B cell (primary cell): ENCODE measurements around the gene TOP1. TPM values are rescaled to one million over a fixed set of nuclear protein-coding genes. Genes with fewer than 3 reads are reported as not detected.

ENCODE experiments used
- ATAC-seq: fragments of 200-7000 bp; cut with Tn5 transposase; one replicate; pipeline ENCODE4 v1.10.0; 2021; ENCODE audit warnings: low read depth, mild to moderate bottlenecking, moderate number of reproducible peaks, moderate library complexity
- CTCF ChIA-PET: fragments of 350-600 bp; sonication (Branson Sonifier 250); formaldehyde crosslinking; loops from one replicate; lab custom pipeline; 2021; ENCODE audit warnings: antibody characterized with exemption, inconsistent platforms; lab: Charles Lee
- POLR2A ChIA-PET: fragments of 350-600 bp; sonication (Branson Sonifier 250); formaldehyde crosslinking; loops from one replicate; lab custom pipeline; 2021; ENCODE audit warnings: antibody characterized with exemption; lab: Charles Lee
- DNase-seq: peaks from one replicate; pipeline ENCODE4 v3.0.0; 2013
- H2AFZ ChIP-seq: 2 replicates; pipeline ENCODE4 v1.6.1; 2012; ENCODE audit warnings: mild to moderate bottlenecking, low read depth, low read length; ENCODE audit not compliant: insufficient read depth, poor library complexity, severe bottlenecking
- H3K27ac ChIP-seq, 2 donors: 1 replicate in 1 of 2; 2 replicates in 1 of 2; pipeline ENCODE4 v1.5.1; 2012 to 2013; ENCODE audit warnings: low read length in 2 of 2, mild to moderate bottlenecking in 2 of 2, moderate library complexity in 1 of 2
- H3K27me3 ChIP-seq, 4 experiments: fragments of 200-600 bp in 1 of 4; sonication (generic) in 1 of 4; replicated peaks in 1 of 4; 1 replicate in 2 of 4; 2 replicates in 2 of 4; pipeline versions ENCODE4 v1.6.1 to v1.7.0; 2013 to 2016; ENCODE audit warnings: low read length in 3 of 4, mild to moderate bottlenecking in 2 of 4, mixed read lengths in 1 of 4, moderate library complexity in 1 of 4; ENCODE audit not compliant: insufficient read depth in 4 of 4, control insufficient read depth in 3 of 4; ENCODE audit errors: control extremely low read depth in 1 of 4
- H3K36me3 ChIP-seq, 2 experiments: replicated peaks in 1 of 2; 1 replicate in 1 of 2; 2 replicates in 1 of 2; pipeline versions ENCODE4 v1.6.1 to v1.7.1; 2013; ENCODE audit warnings: low read length in 1 of 2; ENCODE audit not compliant: insufficient read depth in 2 of 2, control insufficient read depth in 1 of 2; ENCODE audit errors: control extremely low read depth in 1 of 2, extremely low read depth in 1 of 2
- H3K4me1 ChIP-seq, 2 donors: fragments of 200-600 bp in 1 of 2; sonication (generic) in 1 of 2; 1 replicate in 1 of 2; 2 replicates in 1 of 2; pipeline versions ENCODE4 v1.5.1 to v1.6.1; 2013 to 2017; ENCODE audit warnings: low read length in 2 of 2; ENCODE audit not compliant: control insufficient read depth in 2 of 2, insufficient read depth in 2 of 2
- H3K4me2 ChIP-seq: replicated peaks from 2 replicates; pipeline ENCODE3; 2012; ENCODE audit warnings: mild to moderate bottlenecking, low read depth, low read length; ENCODE audit not compliant: poor library complexity, severe bottlenecking
- H3K4me3 ChIP-seq, 5 experiments: fragments of 200-600 bp in 1 of 5; sonication (generic) in 1 of 5; 1 replicate in 3 of 5; 2 replicates in 2 of 5; pipeline versions ENCODE4 v1.5.1 to v1.7.0; 2011 to 2016; ENCODE audit warnings: low read length in 4 of 5, mild to moderate bottlenecking in 4 of 5, low read depth in 2 of 5, control low read depth in 1 of 5, moderate library complexity in 1 of 5; ENCODE audit not compliant: insufficient read depth in 1 of 5; ENCODE audit errors: control extremely low read depth in 1 of 5, extremely low read depth in 1 of 5
- H3K79me2 ChIP-seq: fragments of 200-600 bp; sonication (generic); one replicate; pipeline ENCODE4 v1.6.0; 2016; ENCODE audit warnings: low read length; ENCODE audit not compliant: control insufficient read depth, insufficient read depth
- H3K9ac ChIP-seq: fragments of 200-600 bp; sonication (generic); 2 replicates; pipeline ENCODE4 v1.6.1; 2017; ENCODE audit warnings: mild to moderate bottlenecking, low read length, moderate library complexity
- H3K9me3 ChIP-seq, 3 donors: one replicate each; pipeline versions ENCODE4 v1.6.1 to v1.7.1; 2013; ENCODE audit warnings: low read length in 2 of 3; ENCODE audit not compliant: control insufficient read depth in 2 of 3, insufficient read depth in 1 of 3; ENCODE audit errors: control extremely low read depth in 1 of 3
- H4K20me1 ChIP-seq: 2 replicates; pipeline ENCODE4 v1.6.0; 2012; ENCODE audit warnings: mild to moderate bottlenecking, low read length; ENCODE audit not compliant: insufficient read depth, control insufficient read depth, poor library complexity, severe bottlenecking
- H3K27ac Mint-ChIP-seq: one replicate; pipeline ENCODE4 v1.8.0; 2021; ENCODE audit warnings: mixed read lengths
- H3K27me3 Mint-ChIP-seq: one replicate; pipeline ENCODE4 v1.8.0; 2021; ENCODE audit warnings: mixed read lengths
- H3K4me1 Mint-ChIP-seq: one replicate; pipeline ENCODE4 v1.8.0; 2021; ENCODE audit warnings: mixed read lengths
- H3K4me3 Mint-ChIP-seq: one replicate; pipeline ENCODE4 v1.8.0; 2021; ENCODE audit warnings: mixed read lengths
- H3K9me3 Mint-ChIP-seq: one replicate; pipeline ENCODE4 v1.8.0; 2022; ENCODE audit warnings: mixed read lengths; ENCODE audit not compliant: insufficient read depth
- CTCF ChIP-seq: fragments of 200-600 bp; IDR thresholded peaks from one replicate; pipeline ENCODE4 v1.8.0; 2022; ENCODE audit warnings: antibody characterized with exemption, mild to moderate bottlenecking
- EZH2 ChIP-seq: IDR thresholded peaks from 2 replicates; pipeline ENCODE4 v1.6.1; 2012; ENCODE audit warnings: borderline replicate concordance, low read depth, mild to moderate bottlenecking, moderate library complexity, low read length; ENCODE audit not compliant: insufficient read depth, poor library complexity, severe bottlenecking
- WGBS: methylation state at CpG from one replicate; pipeline ENCODE4 v1.1.5; 2013; ENCODE audit warnings: missing lambda C conversion rate; ENCODE audit not compliant: insufficient coverage; 5-methylcytosine and 5-hydroxymethylcytosine counted together
- intact Hi-C: fragments of 100-400 bp; cut with micrococcal nuclease; formaldehyde crosslinking; loops from one replicate; pipeline ENCODE4 v1.10.0; 2022
- polyA plus RNA-seq: library from polyadenylated mRNA; depleted of rRNA; stranded (reverse); fragments of >200 nt; gene quantifications from 2 replicates; pipeline ENCODE4 v1.2.3, GENCODE V29; 2012
- total RNA-seq, 2 donors: library from RNA; stranded (reverse); fragments of 120-200 nt in 1 of 2; gene quantifications; 1 replicate in 1 of 2; 2 replicates in 1 of 2; pipeline versions ENCODE4 v1.2.3 to v1.2.4, GENCODE V29; 2013 to 2022

TOP1 gene
- total and polyA plus RNA-seq, 2 donors (not counting 1 experiment from before 2014, with no cell fraction given): 5.4 to 44.9 TPM

GRCh38 chr20:41031243-41031619, 2.6 kb downstream of the TOP1 start:
- Histone ChIP-seq H3K36me3 (peaks cover 0 to 3% of the 10 kb centered on the region in 2 experiments), H4K20me1 (peaks cover 66% of the 10 kb centered on the region), H2AFZ (no peak overlapping the region), H3K27me3 (no peaks in the 10 kb centered on the region), H3K4me2 (peak overlapping the region; percentile 89), H3K27ac (no peak overlapping the region), H3K79me2 (peaks cover 76% of the 10 kb centered on the region), H3K4me1 (peaks cover 40 to 42% of the 10 kb centered on the region in 2 donors), H3K4me3 (no peak overlapping the region), H3K9me3 (peaks cover 0 to 3% (median 0%) of the 10 kb centered on the region in 3 donors), H3K9ac (peak overlapping the region; percentile 13)
- TF ChIP-seq CTCF: no peak
- no peak for TF ChIP-seq EZH2
- intact Hi-C loops: no loop called here
- H3K27ac Mint-ChIP-seq: no peak overlapping the region
- WGBS: no CpG with 5 or more reads among the region's 2 CpGs
- peak overlapping the region; percentile 93 for H3K4me3 Mint-ChIP-seq
- POLR2A ChIA-PET: interaction anchor here (0.7 to 1.0 kb wide), 2 partner anchors 33 to 587 kb away, joined by 3 read pairs; partner anchors contain the start of gene CHD6
- CTCF ChIA-PET: interaction anchor here (1.2 to 2.2 kb wide), 7 partner anchors 13 to 103 kb away, joined by 4 to 20 read pairs (median 4); no protein-coding TSS in a partner anchor
- DNase-seq: no peak
- H3K27me3 Mint-ChIP-seq: no peaks in the 10 kb centered on the region
- H3K4me1 Mint-ChIP-seq: peaks cover 77% of the 10 kb centered on the region
- H3K9me3 Mint-ChIP-seq: no peaks in the 10 kb centered on the region
- no peak for ATAC-seq

GRCh38 chr20:41032271-41032670, 3.6 kb downstream of the TOP1 start:
- peaks cover 40 to 42% of the 10 kb centered on the region in 2 donors for H3K4me1 ChIP-seq

More at GRCh38 chr20:41032271-41032670, 3.6 kb downstream of the TOP1 start:
- H3K27me3 ChIP-seq: no peaks in the 10 kb centered on the region
- ChIA-PET CTCF (interaction anchor here (0.6 to 2.2 kb wide), 7 partner anchors 12 to 88 kb away, joined by 3 to 20 read pairs (median 4); no protein-coding TSS in a partner anchor), POLR2A (interaction anchor here (0.6 kb wide), 1 partner anchor 41 kb away, joined by 3 read pairs; no protein-coding TSS in a partner anchor)
- peak overlapping the region; percentile 26 for H3K4me3 Mint-ChIP-seq
- H2AFZ ChIP-seq: no peak overlapping the region
- H3K27ac Mint-ChIP-seq: no peak overlapping the region
- TF ChIP-seq EZH2 (no peak), CTCF (no peak)
- no peak overlapping the region for H3K4me2 ChIP-seq
- peaks cover 86% of the 10 kb centered on the region for H3K79me2 ChIP-seq
- intact Hi-C loops: no loop called here
- H3K9ac ChIP-seq: no peak overlapping the region
- no peak for DNase-seq
- no peaks in the 10 kb centered on the region for H3K9me3 Mint-ChIP-seq
- 90% methylated on average over 2 of the region's 3 CpGs for WGBS
- H3K4me1 Mint-ChIP-seq: peaks cover 79% of the 10 kb centered on the region
- no peak for ATAC-seq
- H3K36me3 ChIP-seq: peaks cover 0 to 3% of the 10 kb centered on the region in 2 experiments
- H4K20me1 ChIP-seq: peaks cover 69% of the 10 kb centered on the region
- no peaks in the 10 kb centered on the region for H3K27me3 Mint-ChIP-seq
- no peaks in the 10 kb centered on the region for H3K9me3 ChIP-seq
- no peak overlapping the region for H3K4me3 ChIP-seq
- no peak overlapping the region for H3K27ac ChIP-seq
